ENCODE measurements around the gene MACROD2. TPM values are rescaled to one million over a fixed set of nuclear protein-coding genes. Genes with fewer than 3 reads are reported as not detected.

MACROD2 gene
- total RNA-seq, 4 donors from 2014 or later, result 2.1 to 28.1 (median 12.6) TPM

- Histone ChIP-seq H3K36me3 (no peaks in the 10 kb centered on the region), H3K4me1 (no peaks in the 10 kb centered on the region), H3K9me3 (no peaks in the 10 kb centered on the region), H3K27ac (no peak overlapping the region), H3K4me3 (no peak overlapping the region), H3K27me3 (no peaks in the 10 kb centered on the region)
- TF ChIP-seq CTCF (IDR thresholded peaks at IDR 0.05) (no peak), POLR2A (IDR thresholded peaks at IDR 0.05) (no peak)
- no peak for DNase-seq
- intact Hi-C loops (cut with DNase I; ENCODE audit: low total_unique reads), result no loop called here
Measured at GRCh38 chr20:15772826-15773225, 1777.5 kb downstream of the MACROD2 start.

- DNase-seq, result no peak
- TF ChIP-seq CTCF (IDR thresholded peaks at IDR 0.05) (no peak), POLR2A (IDR thresholded peaks at IDR 0.05) (no peak)
- Histone ChIP-seq H3K4me3 (no peak overlapping the region), H3K36me3 (no peaks in the 10 kb centered on the region), H3K27me3 (no peaks in the 10 kb centered on the region), H3K27ac (no peak overlapping the region), H3K9me3 (no peaks in the 10 kb centered on the region), H3K4me1 (no peaks in the 10 kb centered on the region)
- intact Hi-C loops (cut with DNase I; ENCODE audit: low total_unique reads), result no loop called here
Measured at GRCh38 chr20:15774926-15775325, 1779.6 kb downstream of the MACROD2 start.

GRCh38 chr20:15776770-15777466 lies 1781.6 kb downstream of the MACROD2 start:
- H3K36me3 ChIP-seq, result no peaks in the 10 kb centered on the region
- no peak overlapping the region for H3K27ac ChIP-seq
- no peak overlapping the region for H3K4me3 ChIP-seq
- DNase-seq, result no peak
- H3K27me3 ChIP-seq, result no peaks in the 10 kb centered on the region
- no peak for TF ChIP-seq CTCF (IDR thresholded peaks at IDR 0.05)
- TF ChIP-seq POLR2A (IDR thresholded peaks at IDR 0.05), result no peak
- intact Hi-C loops (cut with DNase I; ENCODE audit: low total_unique reads), result no loop called here
- H3K9me3 ChIP-seq, result no peaks in the 10 kb centered on the region
- H3K4me1 ChIP-seq, result no peaks in the 10 kb centered on the region

GRCh38 chr20:15784020-15784419 lies 1788.7 kb downstream of the MACROD2 start:
- intact Hi-C loops (cut with DNase I; ENCODE audit: low total_unique reads), result no loop called here
- TF ChIP-seq POLR2A (IDR thresholded peaks at IDR 0.05) (no peak), CTCF (IDR thresholded peaks at IDR 0.05) (no peak)
- no peaks in the 10 kb centered on the region for H3K4me1 ChIP-seq
- H3K27ac ChIP-seq, result no peak overlapping the region
- H3K27me3 ChIP-seq, result no peaks in the 10 kb centered on the region
- H3K36me3 ChIP-seq, result no peaks in the 10 kb centered on the region
- H3K4me3 ChIP-seq, result no peak overlapping the region
- no peak for DNase-seq
- H3K9me3 ChIP-seq, result no peaks in the 10 kb centered on the region

GRCh38 chr20:15789079-15789478 lies 1793.8 kb downstream of the MACROD2 start:
- no peaks in the 10 kb centered on the region for H3K9me3 ChIP-seq
- no peak overlapping the region for H3K4me3 ChIP-seq
- DNase-seq, result no peak
- no peak overlapping the region for H3K27ac ChIP-seq
- no peaks in the 10 kb centered on the region for H3K27me3 ChIP-seq
- TF ChIP-seq POLR2A (IDR thresholded peaks at IDR 0.05) (no peak), CTCF (IDR thresholded peaks at IDR 0.05) (no peak)
- no peaks in the 10 kb centered on the region for H3K4me1 ChIP-seq
- intact Hi-C loops (cut with DNase I; ENCODE audit: low total_unique reads), result no loop called here
- no peaks in the 10 kb centered on the region for H3K36me3 ChIP-seq

Measured in uterus (tissue), 4 donors.